Left ventricle myocardium superior (tissue), 1 donor: ENCODE results near the gene GDPD3. TPM values are rescaled to one million over a fixed set of nuclear protein-coding genes. Genes with fewer than 3 reads are reported as not detected.
A peak's percentile ranks its signal among the peaks of the same experiment; 100 is the strongest.

Source experiments
- ATAC-seq: fragments of 200-7000 bp; cut with Tn5 transposase; one replicate; pipeline ENCODE4 v1.9.1; 2020; ENCODE audit warnings: mild to moderate bottlenecking, moderate library complexity
- DNase-seq: peaks from one replicate; pipeline ENCODE4 v3.0.0-alpha.2; 2020
- intact Hi-C: fragments of 100-400 bp; cut with micrococcal nuclease; formaldehyde crosslinking; loops from one replicate; pipeline ENCODE4 v1.11.0; 2022
- long read RNA-seq: library from polyadenylated mRNA; unstranded; transcript quantifications from one replicate; pipeline ENCODE4 v2.0.0, GENCODE V29; 2021
- total RNA-seq: library from RNA; stranded (reverse); fragmentation: NEBNext Ultra II Directional; extraction: Animal tissue kit (Norgen Biotek cat#: 25700); gene quantifications from one replicate; pipeline ENCODE4 v1.2.1, GENCODE V29; 2021
- donor health status: DM: no; HTN: yes; CAD: no; lungs with severe emphysema.

GDPD3 gene, protein sequence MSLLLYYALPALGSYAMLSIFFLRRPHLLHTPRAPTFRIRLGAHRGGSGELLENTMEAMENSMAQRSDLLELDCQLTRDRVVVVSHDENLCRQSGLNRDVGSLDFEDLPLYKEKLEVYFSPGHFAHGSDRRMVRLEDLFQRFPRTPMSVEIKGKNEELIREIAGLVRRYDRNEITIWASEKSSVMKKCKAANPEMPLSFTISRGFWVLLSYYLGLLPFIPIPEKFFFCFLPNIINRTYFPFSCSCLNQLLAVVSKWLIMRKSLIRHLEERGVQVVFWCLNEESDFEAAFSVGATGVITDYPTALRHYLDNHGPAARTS
- 2.0 TPM for total RNA-seq
- long read RNA-seq, partial matches to known transcripts: 3 of 6 reads
- long read RNA-seq, other reads (novel, unspliced or antisense): 3 of 6 reads

DNA sequence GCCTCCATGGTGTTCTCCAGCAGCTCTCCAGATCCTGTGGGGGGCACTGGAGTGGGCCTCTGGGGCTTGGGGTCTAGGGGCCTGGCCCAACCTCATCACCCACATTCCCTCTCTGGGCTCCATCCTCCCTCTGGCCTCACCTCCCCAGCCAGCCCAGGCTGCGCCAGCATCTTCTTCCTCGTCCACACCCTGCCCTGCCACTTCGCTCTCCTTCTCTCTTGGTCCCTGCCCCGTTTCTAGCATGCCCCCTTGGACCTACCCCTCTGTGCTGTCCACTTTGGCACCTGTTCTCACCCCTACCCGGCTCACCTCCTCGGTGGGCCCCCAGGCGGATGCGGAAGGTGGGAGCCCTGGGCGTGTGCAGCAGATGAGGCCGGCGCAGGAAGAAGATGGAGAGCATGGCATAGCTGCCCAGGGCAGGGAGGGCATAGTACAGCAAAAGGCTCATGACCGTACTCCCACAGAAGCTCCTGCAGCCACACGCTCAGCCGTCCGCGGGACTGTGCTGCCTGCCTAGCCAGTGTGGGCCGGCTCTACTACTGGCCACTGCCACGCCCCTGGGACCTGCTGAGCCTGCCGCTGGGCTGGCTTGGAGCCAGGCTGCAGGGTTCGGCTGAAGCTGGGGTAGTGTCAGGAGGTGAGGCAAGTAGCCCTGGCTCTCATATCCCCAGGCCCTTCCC, at the start of gene GDPD3:
Gene GDPD3, minus strand, starts transcription at position 507 of the 680 bp plus-strand sequence. Its CDS starts 59 bp downstream, at position 448.
- DNase-seq: peak; percentile 75
- intact Hi-C loops: no loop called here
- ATAC-seq: peak; percentile 66

DNA sequence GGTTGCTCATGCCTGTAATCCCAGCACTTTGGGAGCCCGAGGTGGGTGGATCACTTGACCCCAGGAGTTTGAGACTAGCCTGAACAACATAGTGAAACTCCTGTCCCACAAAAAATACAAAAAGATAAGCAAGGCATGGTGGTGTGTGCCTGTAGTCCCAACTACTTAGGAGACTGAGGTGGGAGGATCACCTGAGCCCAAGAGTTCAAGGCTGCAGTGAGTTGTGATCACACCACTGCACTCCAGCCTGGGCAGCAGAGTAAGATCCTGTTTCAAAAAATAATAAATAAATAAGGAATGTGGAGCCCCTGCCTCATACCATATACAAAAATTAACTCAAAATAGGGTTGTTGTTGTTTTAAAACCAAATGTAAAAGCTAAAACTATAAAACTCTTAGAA, 43.9 kb upstream of the GDPD3 start:
- ATAC-seq: no peak
- no peak for DNase-seq
- intact Hi-C loops: no loop called here

DNA sequence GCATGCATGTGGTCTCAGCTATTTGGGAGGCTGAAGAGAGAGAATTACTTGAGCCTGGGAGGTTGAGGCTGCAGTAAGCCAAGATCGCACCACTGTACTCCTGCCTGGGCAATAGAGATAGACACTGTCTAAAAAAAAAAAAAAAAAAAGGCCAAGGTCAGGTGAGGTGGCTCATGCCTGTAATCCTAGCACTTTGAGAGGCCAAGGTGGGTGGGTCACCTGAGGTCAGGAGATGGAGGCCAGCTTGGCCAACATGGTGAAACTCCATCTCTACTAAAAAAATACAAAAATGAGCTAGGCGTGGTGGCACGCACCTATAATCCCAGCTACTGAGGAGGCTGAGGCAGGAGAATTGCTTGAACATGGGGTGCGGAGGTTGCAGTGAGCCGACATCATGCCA, 41.9 kb upstream of the GDPD3 start:
- DNase-seq: no peak
- intact Hi-C loops: no loop called here
- no peak for ATAC-seq

DNA sequence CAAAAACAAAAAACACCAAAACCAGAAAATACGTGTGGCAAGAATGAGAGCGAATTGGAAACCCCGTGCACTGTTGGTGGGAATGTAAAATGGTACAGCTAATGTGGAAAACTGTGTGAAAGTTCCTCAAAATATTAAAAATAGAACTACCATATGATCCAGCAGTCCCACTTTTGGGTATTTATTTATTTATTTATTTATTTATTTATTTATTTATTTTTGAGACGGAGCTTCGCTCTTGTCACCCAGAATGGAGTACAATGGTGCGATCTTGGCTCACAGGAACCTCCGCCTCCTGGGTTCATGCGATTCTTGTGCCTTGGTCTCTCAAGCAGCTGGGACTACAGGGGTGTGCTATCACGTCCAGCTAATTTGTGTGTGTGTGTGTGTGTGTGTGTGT, 39.2 kb upstream of the GDPD3 start:
- DNase-seq (no peak), ATAC-seq (no peak)
- intact Hi-C loops: no loop called here

DNA sequence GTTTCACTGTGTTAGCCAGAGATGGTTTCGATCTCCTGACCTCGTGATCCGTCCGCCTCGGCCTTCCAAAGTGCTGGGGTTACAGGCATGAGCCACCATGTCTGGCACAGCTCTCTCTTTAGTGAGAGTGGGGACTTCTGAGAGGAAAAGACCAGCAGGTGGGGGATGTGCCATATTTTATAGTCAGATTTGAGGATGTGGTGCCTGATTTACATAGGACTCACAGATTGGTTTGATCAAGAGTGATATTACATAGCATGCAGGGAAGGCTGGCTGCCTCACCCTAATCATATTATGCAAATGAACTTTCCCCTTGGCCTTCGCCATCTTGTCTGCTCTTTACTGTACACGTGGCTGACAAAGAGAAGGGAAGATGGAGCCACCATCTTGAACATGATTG, 37.8 kb upstream of the GDPD3 start:
- no peak for DNase-seq
- intact Hi-C loops: no loop called here
- no peak for ATAC-seq

DNA sequence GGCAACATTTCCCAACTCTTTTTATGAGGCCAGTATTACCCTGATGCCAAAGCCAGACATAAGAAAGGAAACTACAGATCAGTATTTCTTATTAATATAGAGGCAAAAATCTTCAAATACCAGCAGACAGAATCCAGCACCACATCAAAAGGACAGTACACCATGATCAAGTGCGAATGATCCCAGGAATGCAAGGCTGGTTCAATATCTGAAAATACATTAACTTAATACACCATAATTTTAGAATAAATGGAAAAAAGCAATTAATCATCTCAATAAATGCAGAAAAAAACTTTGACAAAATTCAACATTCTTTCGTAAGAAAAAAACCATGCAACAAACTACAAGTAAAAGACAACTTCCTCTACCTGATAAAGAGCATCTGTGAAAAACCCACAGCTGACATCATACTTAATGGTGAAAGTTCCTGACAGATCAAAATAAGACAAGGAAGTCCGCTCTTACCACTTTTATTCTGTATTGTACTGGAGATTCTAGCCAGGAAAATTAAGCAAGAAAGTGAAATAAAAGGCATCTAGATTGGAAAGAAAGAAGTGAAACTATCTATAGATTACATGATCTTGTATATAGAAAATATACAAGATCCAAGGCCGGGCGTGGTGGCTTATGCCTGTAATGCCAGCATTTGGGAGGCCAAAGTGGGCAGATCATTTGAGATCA, 36.1 kb upstream of the GDPD3 start:
- ATAC-seq (no peak), DNase-seq (no peak)
- intact Hi-C loops: no loop called here

DNA sequence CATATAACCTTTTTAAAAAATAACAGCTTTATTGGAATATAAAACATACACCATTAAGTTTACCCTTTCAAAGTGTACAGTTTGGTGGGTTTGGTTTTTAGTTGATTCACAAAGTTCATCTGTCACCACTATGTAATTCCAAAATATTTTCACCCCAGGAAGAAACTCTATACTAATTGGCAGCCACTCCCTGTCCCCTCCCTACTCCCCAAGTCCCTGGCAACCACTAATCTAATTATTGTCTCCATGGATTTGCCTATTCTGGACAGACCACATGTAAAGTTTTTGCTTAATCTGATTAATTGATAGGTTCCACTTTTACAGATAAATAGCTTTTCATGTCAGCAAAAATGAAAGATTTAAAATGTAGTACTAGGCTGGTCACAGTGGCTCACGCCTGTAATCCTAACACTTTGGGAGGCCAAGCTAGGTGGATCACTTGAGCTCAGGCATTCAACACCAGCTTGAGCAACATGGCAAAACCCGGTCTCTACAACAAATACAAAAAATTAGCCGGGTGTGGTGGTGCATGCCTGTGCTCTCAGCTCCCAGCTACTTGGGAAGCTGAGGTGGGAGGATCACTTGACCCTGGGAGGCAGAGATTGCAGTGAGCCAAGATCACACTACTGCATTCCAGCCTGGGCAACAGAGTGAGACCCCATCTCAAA, 34.6 kb upstream of the GDPD3 start:
- no peak for DNase-seq
- intact Hi-C loops: no loop called here
- no peak for ATAC-seq

DNA sequence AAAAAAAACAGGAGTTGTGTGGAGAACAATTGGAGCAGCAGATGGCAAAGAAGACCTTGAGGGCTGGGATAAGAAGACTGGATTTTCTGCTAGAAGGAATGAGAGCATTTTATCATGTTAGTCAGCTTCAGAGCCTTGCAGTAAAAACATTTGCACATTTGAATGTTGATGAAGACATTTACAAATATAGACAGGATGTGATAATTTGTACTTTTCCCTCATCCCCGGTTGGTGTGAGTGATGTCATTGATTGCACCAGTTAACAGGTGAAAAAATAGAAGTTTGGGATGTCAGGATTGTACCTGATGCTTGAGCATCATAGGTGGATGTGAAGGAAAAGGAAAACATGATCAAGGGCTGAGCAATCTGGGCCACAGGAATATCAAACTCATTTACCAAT, 32.3 kb upstream of the GDPD3 start:
- no peak for DNase-seq
- intact Hi-C loops: no loop called here
- ATAC-seq: no peak

DNA sequence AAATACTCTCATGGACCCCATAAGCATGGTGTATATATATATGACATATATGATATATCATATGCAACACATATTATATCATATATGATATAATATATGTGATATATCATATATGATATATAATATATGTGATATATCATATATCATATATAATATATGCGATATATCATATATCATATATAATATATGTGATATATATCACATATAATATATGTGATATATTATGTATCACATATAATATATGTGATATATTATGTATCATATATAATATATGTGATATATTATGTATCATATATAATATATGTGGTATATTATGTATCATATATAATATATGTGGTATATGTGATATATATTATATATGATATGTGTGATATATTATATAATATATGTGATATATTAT, 31.6 kb upstream of the GDPD3 start:
- intact Hi-C loops: no loop called here
- ATAC-seq (no peak), DNase-seq (no peak)

DNA sequence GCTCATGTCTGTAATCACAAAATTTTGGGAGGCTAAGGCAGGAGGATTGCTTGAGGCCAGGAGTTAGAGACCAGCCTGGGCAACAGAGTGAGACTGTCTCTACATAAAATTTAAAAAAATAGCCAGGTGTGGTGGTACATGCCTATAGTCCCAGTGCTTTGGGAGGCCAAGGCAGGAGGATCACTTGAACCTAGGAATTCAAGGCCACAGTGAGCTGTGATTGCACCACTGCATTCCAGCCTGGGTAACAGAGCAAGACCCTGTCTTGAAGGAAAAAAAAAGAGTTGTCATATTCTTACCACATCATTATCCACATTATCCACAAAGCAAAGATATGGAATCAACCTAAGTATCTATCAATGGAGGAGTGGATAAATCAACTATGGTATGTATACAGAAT, 30.7 kb upstream of the GDPD3 start:
- ATAC-seq (no peak), DNase-seq (no peak)
- intact Hi-C loops: no loop called here

DNA sequence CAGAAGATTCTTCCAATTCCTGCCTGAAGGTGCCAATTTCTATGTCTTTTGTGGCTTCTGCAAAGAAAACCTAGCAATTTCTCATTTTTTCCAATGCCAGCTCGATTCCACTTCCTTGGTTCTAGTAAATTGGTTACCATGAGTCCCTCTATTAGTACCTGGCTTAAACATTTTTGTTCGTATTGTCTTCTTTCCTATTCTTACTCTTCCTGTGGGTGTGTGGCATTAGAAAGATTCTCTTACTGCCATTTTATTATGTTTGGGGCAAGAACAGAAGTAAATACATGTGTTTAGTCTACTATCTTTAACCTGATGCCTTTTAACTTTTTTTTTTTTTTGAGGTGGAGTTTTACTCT, 30.0 kb upstream of the GDPD3 start:
- no peak for ATAC-seq
- intact Hi-C loops: no loop called here
- no peak for DNase-seq

DNA sequence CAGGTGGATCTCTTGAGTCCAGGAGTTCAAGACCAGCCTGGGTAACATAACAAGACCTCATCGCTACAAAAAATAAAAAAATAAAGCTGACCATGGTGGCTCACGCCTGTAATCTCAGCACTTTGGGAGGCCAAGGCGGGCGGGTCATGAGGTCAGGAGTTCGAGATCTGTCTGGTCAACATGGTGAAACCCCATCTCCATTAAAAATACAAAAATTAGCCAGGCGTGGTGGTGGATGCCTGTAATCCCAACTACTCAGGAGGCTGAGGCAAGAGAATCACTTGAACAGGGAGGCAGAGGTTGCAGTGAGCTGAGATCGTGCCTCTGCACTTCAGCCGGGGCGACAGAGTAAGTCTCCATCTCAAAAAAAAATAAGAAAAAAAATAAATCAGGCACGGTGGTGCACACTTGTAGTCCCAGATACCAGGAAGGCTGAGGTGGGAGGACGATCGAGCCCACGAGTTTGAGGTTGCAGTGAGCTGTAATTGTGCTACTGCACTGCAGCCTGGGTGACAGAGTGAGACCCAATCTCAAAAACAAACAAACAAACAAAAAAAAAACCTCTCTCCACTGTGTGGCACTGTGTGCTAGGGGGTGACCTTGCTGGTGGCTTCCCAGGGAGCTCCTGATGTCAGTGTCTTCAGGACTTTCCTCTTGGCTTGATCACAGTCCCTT, 29.5 kb upstream of the GDPD3 start:
- intact Hi-C loops: no loop called here
- no peak for ATAC-seq
- no peak for DNase-seq

DNA sequence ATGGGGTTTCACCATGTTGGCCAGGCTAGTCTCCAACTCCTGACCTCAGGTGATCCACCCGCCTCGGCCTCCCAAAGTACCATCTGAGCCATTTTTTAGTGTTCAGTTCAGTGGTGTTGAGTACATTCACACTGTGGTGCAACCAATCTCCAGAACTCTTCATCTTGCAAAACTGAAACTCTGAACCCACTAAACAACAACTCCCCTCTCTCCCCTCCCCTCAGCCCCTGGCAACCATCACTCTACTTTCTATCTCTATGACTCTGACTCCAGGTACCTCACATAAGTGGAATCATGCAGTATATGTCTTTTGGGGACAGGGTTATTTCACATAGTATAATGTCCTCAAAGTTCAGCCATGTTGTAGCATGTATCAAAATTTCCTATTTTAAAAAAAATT, 28.4 kb upstream of the GDPD3 start:
- DNase-seq (no peak), ATAC-seq (no peak)
- intact Hi-C loops: no loop called here

DNA sequence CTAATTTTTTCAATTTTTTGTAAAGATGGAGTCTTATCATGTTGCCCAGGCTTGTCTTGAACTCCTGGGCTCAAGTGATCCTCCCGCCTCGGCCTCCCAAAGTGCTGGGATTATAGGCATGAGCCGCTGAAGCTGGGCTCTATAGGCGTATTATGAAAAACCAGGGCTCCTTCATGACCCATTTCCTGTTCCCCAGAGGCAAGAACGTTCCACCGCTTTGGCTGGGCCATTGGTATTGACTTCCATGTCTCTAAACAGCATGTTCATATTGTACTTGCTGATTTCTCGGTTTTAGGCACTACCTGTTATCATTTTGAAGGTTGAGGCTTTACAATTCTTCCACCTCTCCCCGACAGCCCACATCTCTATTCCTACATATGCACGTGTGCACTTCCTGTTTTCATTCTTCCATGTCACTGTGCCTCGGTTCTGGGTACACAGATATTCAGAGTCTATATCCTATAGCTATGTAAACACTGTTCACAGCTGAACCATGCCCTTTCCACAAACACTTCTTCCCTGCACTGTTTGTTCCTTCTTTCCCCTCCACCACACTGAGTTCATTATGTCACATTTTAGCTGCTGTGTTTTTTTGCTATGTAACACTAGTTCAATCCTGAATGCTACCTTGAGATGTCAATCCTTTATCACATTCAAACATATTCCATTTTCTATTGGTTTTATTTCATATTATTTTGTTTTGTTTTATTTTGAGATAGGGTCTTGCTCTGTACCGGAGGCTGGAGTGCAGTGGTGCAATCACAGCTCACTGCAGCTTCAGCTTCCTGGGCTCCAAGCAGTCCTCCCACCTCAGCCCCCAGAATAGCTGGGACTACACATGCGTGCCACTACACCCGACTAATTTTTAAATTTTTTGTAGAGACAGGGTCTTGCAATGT, 26.5 kb upstream of the GDPD3 start:
- DNase-seq: no peak
- ATAC-seq: no peak
- intact Hi-C loops: no loop called here

DNA sequence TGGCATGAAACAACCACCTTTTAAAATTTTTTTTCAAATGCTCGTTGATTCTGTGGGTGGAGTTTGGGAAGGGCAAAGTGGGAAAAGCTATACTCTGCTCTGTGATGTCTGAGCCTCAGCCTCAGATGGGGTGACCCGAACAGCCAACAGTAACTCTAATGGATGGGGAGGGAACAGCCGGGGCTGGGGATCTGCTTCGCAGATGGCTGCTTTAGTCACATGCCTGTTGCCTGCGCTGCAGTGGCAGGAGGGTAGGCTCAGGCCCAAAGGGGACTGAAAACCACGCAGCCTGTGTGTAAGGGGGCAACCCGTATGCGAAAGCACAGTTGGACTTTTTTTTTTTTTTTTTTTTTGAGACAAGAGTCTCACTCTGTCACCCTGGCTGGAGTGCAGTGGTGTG, 24.6 kb upstream of the GDPD3 start:
- intact Hi-C loops: no loop called here
- DNase-seq (no peak), ATAC-seq (no peak)

DNA sequence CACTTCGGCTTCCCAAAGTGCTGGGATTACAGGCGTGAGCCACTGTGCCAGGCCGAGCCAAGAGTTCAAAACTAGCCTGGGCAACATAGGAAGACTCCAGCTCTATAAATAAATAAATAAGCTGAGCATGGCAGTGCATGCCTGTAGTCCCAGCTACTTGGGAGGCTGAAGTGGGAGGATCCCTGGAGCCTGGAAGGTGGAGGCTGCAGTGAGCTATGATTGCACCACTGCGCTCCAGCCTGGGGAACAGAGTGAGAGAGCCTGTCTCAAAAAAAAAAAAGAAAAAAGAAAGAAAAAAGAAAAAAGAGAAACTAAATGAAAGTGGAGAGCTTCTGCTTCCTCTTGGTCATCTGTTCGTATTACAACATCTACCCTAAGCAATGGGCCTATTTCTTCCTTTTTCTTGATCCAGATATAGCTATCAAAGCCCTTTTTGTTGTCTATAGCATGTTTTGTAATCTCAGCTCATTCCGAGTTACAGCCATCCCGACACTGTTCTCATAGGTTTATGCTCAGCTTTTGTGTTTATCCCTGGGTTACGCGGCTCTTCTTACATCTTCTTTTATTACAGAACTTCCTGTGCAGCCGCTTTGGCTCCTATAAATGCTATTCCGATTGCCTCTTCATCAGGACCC, 23.8 kb upstream of the GDPD3 start:
- intact Hi-C loops: no loop called here
- DNase-seq (no peak), ATAC-seq (peak; percentile 61)

DNA sequence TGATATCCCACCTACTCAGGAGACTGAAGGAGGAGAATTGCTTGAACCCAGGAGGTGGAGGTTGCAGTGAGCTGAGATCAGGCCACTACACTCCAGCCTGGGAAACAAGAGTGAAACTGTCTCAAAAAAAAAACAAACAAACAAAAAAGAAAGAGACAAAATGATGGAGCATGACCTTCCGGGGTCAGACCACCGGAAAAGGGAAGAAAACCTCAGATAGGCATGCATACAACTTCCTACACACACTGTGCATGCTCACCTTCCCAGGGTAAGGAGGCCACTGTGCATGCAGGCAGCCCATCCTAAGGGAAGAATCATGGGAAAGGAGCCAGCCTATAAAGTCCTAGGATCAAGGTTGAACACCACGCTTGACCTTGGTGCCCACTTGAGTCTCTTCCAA, 19.3 kb upstream of the GDPD3 start:
- intact Hi-C loops: no loop called here
- DNase-seq: no peak

DNA sequence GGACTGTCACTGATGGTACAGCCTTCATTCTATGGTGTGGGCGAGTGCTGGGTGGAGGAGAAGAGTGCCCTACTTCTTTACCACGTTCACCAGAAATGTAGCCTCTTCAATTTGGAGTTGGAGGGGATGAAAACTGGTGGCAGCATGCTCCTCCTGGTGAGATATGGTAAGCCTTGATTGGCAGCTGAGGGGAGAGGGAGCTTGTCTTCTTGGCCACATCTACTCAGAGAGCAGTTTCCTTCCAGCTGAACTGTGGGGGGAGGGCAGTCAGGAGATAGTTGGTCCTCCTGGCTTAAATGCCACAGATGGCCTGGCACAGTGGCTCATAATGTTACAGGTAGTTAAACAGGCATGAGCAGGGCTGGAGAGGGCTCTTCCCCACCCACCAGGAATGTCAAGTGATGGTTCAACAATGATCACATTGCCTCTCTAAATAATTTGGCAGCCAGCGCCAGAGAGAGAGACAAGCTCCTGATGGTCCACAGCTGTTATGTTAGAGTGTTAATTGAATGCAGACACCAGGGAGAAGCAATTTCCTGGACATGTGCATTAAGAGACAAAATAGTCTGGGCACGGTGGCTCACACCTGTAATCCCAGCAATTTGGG, 18.6 kb upstream of the GDPD3 start:
- no peak for DNase-seq
- ATAC-seq: peak; percentile 20
- intact Hi-C loops: no loop called here

More for the DNA sequence above, 19.3 kb upstream of the GDPD3 start:
- no peak for ATAC-seq
